ENCODE results near the gene PTH2. TPM values are rescaled to one million over a fixed set of nuclear protein-coding genes. Genes with fewer than 3 reads are reported as not detected.

Gene PTH2
- total and polyA plus RNA-seq, 7 donors = not detected

DNA sequence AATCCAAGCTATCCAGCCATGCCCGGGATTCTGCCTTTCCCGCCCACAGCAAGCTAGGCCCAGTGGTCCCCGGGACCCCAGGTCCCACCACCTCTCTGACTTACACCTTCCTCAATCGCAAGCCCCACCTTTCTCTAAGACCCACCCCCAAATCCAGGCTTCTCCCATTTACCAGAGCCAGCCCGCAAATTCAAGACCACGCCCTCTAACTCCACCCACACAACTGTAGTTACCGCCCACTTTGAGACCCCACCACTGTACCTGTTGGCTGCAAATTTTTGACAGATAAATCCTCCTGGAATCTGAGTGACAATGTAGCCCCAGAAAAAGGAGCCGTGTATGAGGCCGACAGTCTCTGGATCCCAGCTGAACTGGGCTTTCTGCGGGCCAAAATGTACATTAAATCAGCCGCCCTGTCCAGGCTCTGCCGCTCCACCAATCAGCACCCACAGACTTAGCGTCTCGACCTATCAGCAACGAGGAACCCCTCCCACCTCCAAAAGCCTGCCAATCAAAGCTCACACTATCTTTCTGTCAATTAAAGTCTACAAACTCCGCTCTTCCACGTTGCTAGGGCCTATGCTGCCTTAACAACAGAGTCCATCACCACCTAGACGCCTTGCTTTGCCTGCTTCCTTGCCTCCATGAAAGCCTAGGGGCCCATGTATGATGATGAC is 11.8 kb upstream of the PTH2 start:
- no peak for TF ChIP-seq CTCF (IDR thresholded peaks at IDR 0.05)
- 81 to 85% (median 85%) methylated on average over 18 of the region's 18 CpGs for WGBS, 3 donors
- no peak for ATAC-seq
- no peak overlapping the region for H3K27ac ChIP-seq
- no peak overlapping the region for H3K4me3 ChIP-seq
- no peaks in the 10 kb centered on the region for H3K36me3 ChIP-seq (ENCODE audit: insufficient read depth in 1 of 2, low read depth in 1 of 2)
- no peak for DNase-seq
- no peaks in the 10 kb centered on the region for H3K9me3 ChIP-seq
- H3K27me3 ChIP-seq (ENCODE audit: insufficient read depth in 3 of 3, low read length in 2 of 3) = peaks cover 0 to 96% (median 51%) of the 10 kb centered on the region in 3 donors
- intact Hi-C loops (cut with DNase I) = no loop called here
- no peaks in the 10 kb centered on the region for H3K4me1 ChIP-seq

DNA sequence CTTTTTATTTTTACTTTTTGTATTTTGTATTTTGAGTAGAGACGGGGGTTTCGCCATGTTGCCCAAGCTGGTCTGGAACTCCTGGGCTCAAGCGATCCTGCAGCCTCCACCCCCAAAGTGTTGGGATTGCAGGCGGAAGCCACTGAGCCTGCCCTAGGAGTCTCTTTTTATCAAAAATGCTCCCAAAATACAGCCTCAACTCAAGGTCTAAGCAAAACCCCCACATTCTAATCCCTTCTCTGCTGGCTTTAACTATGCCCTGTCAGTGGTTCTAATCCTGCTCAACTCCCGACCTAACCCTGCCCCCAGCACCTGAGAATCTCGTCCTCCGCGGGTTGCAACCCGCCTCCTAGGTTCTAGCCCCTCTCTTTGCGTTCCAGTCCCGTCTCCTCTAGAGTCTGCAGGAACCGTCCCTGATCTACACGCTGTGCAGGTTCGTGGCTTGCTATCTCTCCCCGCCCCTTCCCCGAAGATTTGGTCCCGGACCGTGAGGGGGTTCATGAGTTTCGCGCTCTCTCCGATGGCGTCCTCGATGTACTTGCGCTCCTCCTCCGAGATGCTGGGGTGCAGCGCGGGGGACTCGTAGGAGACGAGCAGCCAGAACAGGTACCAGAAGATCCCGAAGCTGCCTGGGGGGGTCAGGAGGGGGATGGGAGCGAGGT is 10.1 kb upstream of the PTH2 start:
- no peak overlapping the region for H3K27ac ChIP-seq
- ATAC-seq = no peak
- no peak overlapping the region for H3K4me3 ChIP-seq
- peaks cover 0 to 94% (median 49%) of the 10 kb centered on the region in 3 donors for H3K27me3 ChIP-seq (ENCODE audit: insufficient read depth in 3 of 3, low read length in 2 of 3)
- WGBS, 3 donors = 18 to 26% (median 21%) methylated on average over 31 of the region's 31 CpGs
- no peak for DNase-seq
- H3K9me3 ChIP-seq = no peaks in the 10 kb centered on the region
- no peak for TF ChIP-seq CTCF (IDR thresholded peaks at IDR 0.05)
- intact Hi-C loops (cut with DNase I) = no loop called here
- H3K4me1 ChIP-seq = peaks cover 1% of the 10 kb centered on the region
- no peaks in the 10 kb centered on the region for H3K36me3 ChIP-seq (ENCODE audit: insufficient read depth in 1 of 2, low read depth in 1 of 2)

- intact Hi-C loops (cut with DNase I) = no loop called here
- Histone ChIP-seq H3K9me3 (no peaks in the 10 kb centered on the region), H3K4me3 (no peak overlapping the region), H3K27me3 (ENCODE audit: insufficient read depth in 3 of 3, low read length in 2 of 3) (peaks cover 0 to 97% (median 52%) of the 10 kb centered on the region in 3 donors), H3K27ac (no peak overlapping the region), H3K4me1 (peaks cover 7% of the 10 kb centered on the region), H3K36me3 (ENCODE audit: insufficient read depth in 1 of 2, low read depth in 1 of 2) (no peaks in the 10 kb centered on the region)
- no peak for ATAC-seq
- 15 to 18% (median 16%) methylated on average over 60 to 63 of the region's 63 CpGs for WGBS, 3 donors
- DNase-seq = no peak
- no peak for TF ChIP-seq CTCF (IDR thresholded peaks at IDR 0.05)
Measured at GRCh38 chr19:49432141-49433073, 9.2 kb upstream of the PTH2 start.

DNA sequence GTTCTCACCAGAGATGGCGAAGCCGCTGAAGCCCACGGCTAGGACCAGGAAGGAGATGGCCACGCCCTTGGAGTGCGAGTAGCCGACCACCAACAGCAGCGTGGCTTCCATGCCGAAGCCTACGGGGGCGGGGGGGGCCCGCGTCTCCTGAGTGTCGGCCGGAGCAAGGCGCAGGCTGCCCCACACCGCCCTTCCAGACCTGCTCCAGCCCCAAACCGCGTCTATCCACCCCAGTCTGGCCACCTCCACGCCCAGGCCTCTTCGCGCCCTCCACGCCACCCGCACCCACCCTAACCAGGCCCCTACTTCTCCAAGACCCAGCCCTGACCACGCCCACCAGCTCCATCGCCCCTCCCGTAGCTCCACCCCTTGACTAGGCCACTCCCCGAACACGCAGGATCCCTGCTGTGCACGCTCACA is 8.1 kb upstream of the PTH2 start:
- H3K9me3 ChIP-seq = no peaks in the 10 kb centered on the region
- H3K4me3 ChIP-seq = no peak overlapping the region
- no peak overlapping the region for H3K27ac ChIP-seq
- H3K36me3 ChIP-seq (ENCODE audit: insufficient read depth in 1 of 2, low read depth in 1 of 2) = no peaks in the 10 kb centered on the region
- peaks cover 7% of the 10 kb centered on the region for H3K4me1 ChIP-seq
- H3K27me3 ChIP-seq (ENCODE audit: insufficient read depth in 3 of 3, low read length in 2 of 3) = peaks cover 0 to 97% (median 54%) of the 10 kb centered on the region in 3 donors
- ATAC-seq = no peak
- 44 to 55% (median 49%) methylated on average over 23 to 29 of the region's 29 CpGs for WGBS, 3 donors
- no peak for TF ChIP-seq CTCF (IDR thresholded peaks at IDR 0.05)
- DNase-seq = no peak
- intact Hi-C loops (cut with DNase I) = no loop called here

Data from psoas muscle (tissue), 8 donors.